ENCODE data around the gene CHGA. TPM values are rescaled to one million over a fixed set of nuclear protein-coding genes. Genes with fewer than 3 reads are reported as not detected.
A peak's percentile ranks its signal among the peaks of the same experiment; 100 is the strongest.

The CHGA gene
- total and polyA plus RNA-seq, 2 of the 13 experiments (the other 11 are each of a cell fraction or from before 2014, with no cell fraction given): not detected

- no peak for TF ChIP-seq ZSCAN22 (CRISPR knock-in tag; IDR thresholded peaks at IDR 0.05)
- TF ChIP-seq ZSCAN25 (CRISPR knock-in tag; IDR thresholded peaks at IDR 0.05): peak; percentile 76; the same call in 1 of the 2 replicates
- TF ChIP-seq DNMT3B (CRISPR knock-in tag; conservative IDR thresholded peaks at IDR 0.05): peak; percentile 97
- TF ChIP-seq, protein P1, sequence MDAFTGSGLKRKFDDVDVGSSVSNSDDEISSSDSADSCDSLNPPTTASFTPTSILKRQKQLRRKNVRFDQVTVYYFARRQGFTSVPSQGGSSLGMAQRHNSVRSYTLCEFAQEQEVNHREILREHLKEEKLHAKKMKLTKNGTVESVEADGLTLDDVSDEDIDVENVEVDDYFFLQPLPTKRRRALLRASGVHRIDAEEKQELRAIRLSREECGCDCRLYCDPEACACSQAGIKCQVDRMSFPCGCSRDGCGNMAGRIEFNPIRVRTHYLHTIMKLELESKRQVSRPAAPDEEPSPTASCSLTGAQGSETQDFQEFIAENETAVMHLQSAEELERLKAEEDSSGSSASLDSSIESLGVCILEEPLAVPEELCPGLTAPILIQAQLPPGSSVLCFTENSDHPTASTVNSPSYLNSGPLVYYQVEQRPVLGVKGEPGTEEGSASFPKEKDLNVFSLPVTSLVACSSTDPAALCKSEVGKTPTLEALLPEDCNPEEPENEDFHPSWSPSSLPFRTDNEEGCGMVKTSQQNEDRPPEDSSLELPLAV (CRISPR knock-in tag; conservative IDR thresholded peaks at IDR 0.05; ENCODE audit: low read depth): no peak
- no peak for TF ChIP-seq HDAC1 (CRISPR knock-in tag; IDR thresholded peaks at IDR 0.05)
- TF ChIP-seq, protein P2, sequence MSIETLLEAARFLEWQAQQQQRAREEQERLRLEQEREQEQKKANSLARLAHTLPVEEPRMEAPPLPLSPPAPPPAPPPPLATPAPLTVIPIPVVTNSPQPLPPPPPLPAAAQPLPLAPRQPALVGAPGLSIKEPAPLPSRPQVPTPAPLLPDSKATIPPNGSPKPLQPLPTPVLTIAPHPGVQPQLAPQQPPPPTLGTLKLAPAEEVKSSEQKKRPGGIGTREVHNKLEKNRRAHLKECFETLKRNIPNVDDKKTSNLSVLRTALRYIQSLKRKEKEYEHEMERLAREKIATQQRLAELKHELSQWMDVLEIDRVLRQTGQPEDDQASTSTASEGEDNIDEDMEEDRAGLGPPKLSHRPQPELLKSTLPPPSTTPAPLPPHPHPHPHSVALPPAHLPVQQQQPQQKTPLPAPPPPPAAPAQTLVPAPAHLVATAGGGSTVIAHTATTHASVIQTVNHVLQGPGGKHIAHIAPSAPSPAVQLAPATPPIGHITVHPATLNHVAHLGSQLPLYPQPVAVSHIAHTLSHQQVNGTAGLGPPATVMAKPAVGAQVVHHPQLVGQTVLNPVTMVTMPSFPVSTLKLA (IDR thresholded peaks at IDR 0.05): no peak
- no peak for TF ChIP-seq CHD4 (IDR thresholded peaks at IDR 0.05; ENCODE audit: borderline replicate concordance, low read length)
- peak; percentile 59 for TF ChIP-seq JUNB (CRISPR knock-in tag; IDR thresholded peaks at IDR 0.05; ENCODE audit: borderline replicate concordance)
- TF ChIP-seq ETS1 (CRISPR knock-in tag; IDR thresholded peaks at IDR 0.05): peak; percentile 96
- peak; percentile 86 for TF ChIP-seq ZBTB25 (CRISPR knock-in tag; IDR thresholded peaks at IDR 0.05)
- TF ChIP-seq ZBTB44 (CRISPR knock-in tag; IDR thresholded peaks at IDR 0.05): peak; percentile 97
- TF ChIP-seq PHF21A (CRISPR knock-in tag; IDR thresholded peaks at IDR 0.05): no peak
- no peak for TF ChIP-seq ZNF326 (CRISPR knock-in tag; IDR thresholded peaks at IDR 0.05; ENCODE audit: borderline replicate concordance)
- no peak for TF ChIP-seq SKI (IDR thresholded peaks at IDR 0.05; ENCODE audit: partially characterized antibody)
- no peak for TF ChIP-seq MAFF (IDR thresholded peaks at IDR 0.05; ENCODE audit: low read depth, low read length)
- TF ChIP-seq, protein P3, sequence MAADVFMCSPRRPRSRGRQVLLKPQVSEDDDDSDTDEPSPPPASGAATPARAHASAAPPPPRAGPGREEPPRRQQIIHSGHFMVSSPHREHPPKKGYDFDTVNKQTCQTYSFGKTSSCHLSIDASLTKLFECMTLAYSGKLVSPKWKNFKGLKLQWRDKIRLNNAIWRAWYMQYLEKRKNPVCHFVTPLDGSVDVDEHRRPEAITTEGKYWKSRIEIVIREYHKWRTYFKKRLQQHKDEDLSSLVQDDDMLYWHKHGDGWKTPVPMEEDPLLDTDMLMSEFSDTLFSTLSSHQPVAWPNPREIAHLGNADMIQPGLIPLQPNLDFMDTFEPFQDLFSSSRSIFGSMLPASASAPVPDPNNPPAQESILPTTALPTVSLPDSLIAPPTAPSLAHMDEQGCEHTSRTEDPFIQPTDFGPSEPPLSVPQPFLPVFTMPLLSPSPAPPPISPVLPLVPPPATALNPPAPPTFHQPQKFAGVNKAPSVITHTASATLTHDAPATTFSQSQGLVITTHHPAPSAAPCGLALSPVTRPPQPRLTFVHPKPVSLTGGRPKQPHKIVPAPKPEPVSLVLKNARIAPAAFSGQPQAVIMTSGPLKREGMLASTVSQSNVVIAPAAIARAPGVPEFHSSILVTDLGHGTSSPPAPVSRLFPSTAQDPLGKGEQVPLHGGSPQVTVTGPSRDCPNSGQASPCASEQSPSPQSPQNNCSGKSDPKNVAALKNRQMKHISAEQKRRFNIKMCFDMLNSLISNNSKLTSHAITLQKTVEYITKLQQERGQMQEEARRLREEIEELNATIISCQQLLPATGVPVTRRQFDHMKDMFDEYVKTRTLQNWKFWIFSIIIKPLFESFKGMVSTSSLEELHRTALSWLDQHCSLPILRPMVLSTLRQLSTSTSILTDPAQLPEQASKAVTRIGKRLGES (CRISPR knock-in tag; IDR thresholded peaks at IDR 0.05; ENCODE audit: borderline replicate concordance): peak; percentile 89
- no peak for TF ChIP-seq ZNF572 (CRISPR knock-in tag; IDR thresholded peaks at IDR 0.05)
- peak; percentile 70 for TF ChIP-seq ARNTL (CRISPR knock-in tag; IDR thresholded peaks at IDR 0.05)
- TF ChIP-seq RELA (CRISPR knock-in tag; IDR thresholded peaks at IDR 0.05): no peak
Measured at GRCh38 chr14:92922883-92923743, at the start of gene CHGA (continued).
